ENCODE results near the gene CTSZ. TPM values are rescaled to one million over a fixed set of nuclear protein-coding genes. Genes with fewer than 3 reads are reported as not detected.

The CTSZ gene
- total and polyA plus RNA-seq, 2 of the 4 experiments (the other 2 are of a cell fraction): 46.1 to 88.5 TPM

DNA sequence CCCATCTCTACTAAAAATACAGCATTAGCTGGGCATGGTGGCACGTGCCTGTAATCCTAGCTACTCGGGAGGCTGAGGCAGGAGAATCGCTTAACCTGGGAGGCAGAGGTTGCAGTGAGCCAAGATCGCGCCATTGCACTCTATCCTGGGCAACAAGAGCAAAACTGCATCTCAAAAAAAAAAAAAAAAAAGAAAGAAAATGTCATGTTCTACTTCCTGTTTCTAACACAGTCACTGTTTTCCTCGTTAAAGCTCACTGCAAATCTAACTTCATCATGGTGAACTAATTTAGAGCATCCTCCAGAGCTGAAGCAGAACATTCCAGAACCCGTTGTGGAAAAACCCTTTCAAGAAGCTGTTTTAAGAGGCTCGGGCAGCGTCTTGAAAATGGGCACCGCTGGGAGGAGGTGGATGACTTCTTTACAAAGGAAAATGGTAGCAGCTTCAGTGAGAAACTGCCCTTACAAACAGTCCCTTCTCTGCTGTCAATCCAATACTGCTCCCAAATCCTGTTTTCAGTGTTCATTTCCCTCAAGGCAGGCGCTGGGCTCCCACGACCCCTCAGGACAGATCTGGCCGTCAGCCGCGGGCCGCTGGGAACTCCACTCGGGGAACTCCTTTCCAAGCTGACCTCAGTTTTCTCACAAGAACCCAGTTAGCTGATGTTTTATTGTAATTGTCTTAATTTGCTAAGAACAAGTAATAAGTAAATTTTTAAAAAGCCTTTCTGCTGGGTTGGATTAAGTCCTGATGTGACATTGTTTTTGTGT lies 12.5 kb downstream of the CTSZ start:
- Histone ChIP-seq H2AK9ac (replicated peaks; ENCODE audit: low read depth, low read length, poor library complexity) (no peak overlapping the region), H3K4me1 (ENCODE audit: control insufficient read depth, insufficient read depth, low read length) (peaks cover 6% of the 10 kb centered on the region; the same call in 1 of the 2 replicates), H4K8ac (ENCODE audit: low read depth in 2 of 2, low read length in 2 of 2) (no peak overlapping the region), H2BK20ac (ENCODE audit: low read depth, low read length) (no peak overlapping the region), H3K4ac (ENCODE audit: low read depth, low read length) (no peak overlapping the region), H3K9me3 (ENCODE audit: control insufficient read depth, insufficient read depth, low read length) (no peaks in the 10 kb centered on the region), H3K27me3 (ENCODE audit: control insufficient read depth, insufficient read depth, low read length) (no peaks in the 10 kb centered on the region), H2BK15ac (ENCODE audit: low read depth, low read length) (no peak overlapping the region), H2BK120ac (ENCODE audit: low read depth, low read length) (no peak overlapping the region), H3K9ac (ENCODE audit: low read depth, low read length) (no peak overlapping the region), H2AFZ (replicated peaks; ENCODE audit: low read length, poor library complexity) (no peak overlapping the region), H3K27ac (ENCODE audit: insufficient read depth, low read length) (no peak overlapping the region), H4K5ac (ENCODE audit: low read depth, low read length) (no peak overlapping the region), H3K4me3 (ENCODE audit: insufficient read depth, low read depth, low read length) (no peak overlapping the region), H3K9me1 (ENCODE audit: insufficient read depth, low read length) (peaks cover 19% of the 10 kb centered on the region), H3K18ac (ENCODE audit: low read depth, low read length) (no peak overlapping the region), H3K79me1 (ENCODE audit: low read depth in 1 of 2, low read length in 2 of 2) (peaks cover 17 to 41% of the 10 kb centered on the region in 2 experiments), H3K14ac (replicated peaks; ENCODE audit: low read depth, low read length) (no peak overlapping the region), H3K23ac (ENCODE audit: low read depth, low read length) (no peak overlapping the region), H4K20me1 (ENCODE audit: insufficient read depth, low read length) (peaks cover 15% of the 10 kb centered on the region), H4K91ac (ENCODE audit: insufficient read depth, low read depth, low read length) (no peak overlapping the region), H3K56ac (ENCODE audit: extremely low read depth, insufficient read depth, low read length) (no peak overlapping the region), H2AK5ac (ENCODE audit: low read depth, low read length) (no peak overlapping the region), H2BK5ac (ENCODE audit: low read depth, low read length, poor library complexity, severe bottlenecking) (no peak overlapping the region), H3K4me2 (ENCODE audit: low read depth, low read length) (no peak overlapping the region), H3K36me3 (ENCODE audit: control insufficient read depth, insufficient read depth, low read length) (peaks cover 63% of the 10 kb centered on the region)
- no peak for ATAC-seq (ENCODE audit: low read depth)
- in situ Hi-C loops (cut with MboI; ENCODE audit: low sequenced_read_pairs): no loop called here
- WGBS, 2 experiments (ENCODE audit: extremely low coverage in 2 of 2, insufficient read length in 1 of 2): 73% methylated on average over 3 of the region's 17 CpGs; no CpG with 5 or more reads in 1 of the 2 experiments
- dilution Hi-C loops (cut with HindIII; ENCODE audit: low sequenced_read_pairs, unreplicated experiment): no loop called here
- intact Hi-C loops (cut with micrococcal nuclease): no loop called here
- no peak for DNase-seq
- ChIA-PET CTCF (interaction anchor here (1.2 kb wide), 1 partner anchor 12 kb away, joined by 3 read pairs; no protein-coding TSS in a partner anchor), POLR2A (ENCODE audit: unreplicated experiment) (interaction anchor here (0.7 kb wide), 1 partner anchor 25 kb away, joined by 21 read pairs; the partner anchor contains the start of gene TUBB1)
- TF ChIP-seq RCOR1 (IDR thresholded peaks at IDR 0.05; ENCODE audit: insufficient replicate concordance, low read length) (no peak), SMC3 (IDR thresholded peaks at IDR 0.05; ENCODE audit: low read depth, low read length) (no peak), MAZ (IDR thresholded peaks at IDR 0.05; ENCODE audit: borderline replicate concordance, low read depth, low read length) (no peak)
- TSS peak; percentile 72 for BruUV-seq (replicated peaks)

All from IMR-90 (cell line).